Measurements from ENCODE around the gene PHC2. TPM values are rescaled to one million over a fixed set of nuclear protein-coding genes. Genes with fewer than 3 reads are reported as not detected.

Gene PHC2
- total and polyA plus RNA-seq, 2 donors from 2014 or later = 118 to 149 TPM

- no peak for FAIRE-seq
- H3K9me3 ChIP-seq (ENCODE audit: control insufficient read depth in 2 of 3, insufficient read depth in 1 of 3, low read length in 3 of 3) = no peaks in the 10 kb centered on the region
- intact Hi-C loops (cut with DNase I) = no loop called here
- H3K36me3 ChIP-seq (ENCODE audit: control insufficient read depth in 2 of 3, insufficient read depth in 3 of 3, low read length in 3 of 3) = peaks cover 0 to 7% (median 0%) of the 10 kb centered on the region in 3 donors
- no peaks in the 10 kb centered on the region for H3K27me3 ChIP-seq (ENCODE audit: control insufficient read depth, insufficient read depth, low read length)
- no peak overlapping the region for H3K4me3 ChIP-seq (ENCODE audit: low read length in 3 of 3)
- H3K9ac ChIP-seq (ENCODE audit: low read length in 3 of 3) = no peak overlapping the region
- no peak overlapping the region for H3K27ac ChIP-seq (ENCODE audit: low read depth in 2 of 2, low read length in 2 of 2)
- no peak for TF ChIP-seq CTCF (IDR thresholded peaks at IDR 0.05; ENCODE audit: borderline replicate concordance, extremely low read depth, insufficient read depth)
- DNase-seq = no peak
- peaks cover 0 to 8% (median 6%) of the 10 kb centered on the region in 3 donors for H3K4me1 ChIP-seq (ENCODE audit: control insufficient read depth in 2 of 3, insufficient read depth in 2 of 3, low read depth in 1 of 3, low read length in 3 of 3)
These were observed 52.4 kb downstream of the PHC2 start for GRCh38 chr1:33378524-33378923.

GRCh38 chr1:33377756-33378155 lies 53.1 kb downstream of the PHC2 start:
- Histone ChIP-seq H3K27ac (ENCODE audit: low read depth in 2 of 2, low read length in 2 of 2) (no peak overlapping the region), H3K36me3 (ENCODE audit: control insufficient read depth in 2 of 3, insufficient read depth in 3 of 3, low read length in 3 of 3) (peaks cover 0 to 7% (median 0%) of the 10 kb centered on the region in 3 donors), H3K27me3 (ENCODE audit: control insufficient read depth, insufficient read depth, low read length) (no peaks in the 10 kb centered on the region), H3K9me3 (ENCODE audit: control insufficient read depth in 2 of 3, insufficient read depth in 1 of 3, low read length in 3 of 3) (no peaks in the 10 kb centered on the region), H3K4me3 (ENCODE audit: low read length in 3 of 3) (no peak overlapping the region), H3K9ac (ENCODE audit: low read length in 3 of 3) (no peak overlapping the region), H3K4me1 (ENCODE audit: control insufficient read depth in 2 of 3, insufficient read depth in 2 of 3, low read depth in 1 of 3, low read length in 3 of 3) (peaks cover 0 to 3% (median 2%) of the 10 kb centered on the region in 3 donors)
- TF ChIP-seq CTCF (IDR thresholded peaks at IDR 0.05; ENCODE audit: borderline replicate concordance, extremely low read depth, insufficient read depth) = no peak
- FAIRE-seq (no peak), DNase-seq (peak in 1 of 5 donors; percentile 45)
- intact Hi-C loops (cut with DNase I) = no loop called here

- Histone ChIP-seq H3K4me3 (ENCODE audit: low read length in 3 of 3) (no peak overlapping the region), H3K9ac (ENCODE audit: low read length in 3 of 3) (no peak overlapping the region), H3K27ac (ENCODE audit: low read depth in 2 of 2, low read length in 2 of 2) (no peak overlapping the region), H3K36me3 (ENCODE audit: control insufficient read depth in 2 of 3, insufficient read depth in 3 of 3, low read length in 3 of 3) (peaks cover 0 to 7% (median 2%) of the 10 kb centered on the region in 3 donors), H3K9me3 (ENCODE audit: control insufficient read depth in 2 of 3, insufficient read depth in 1 of 3, low read length in 3 of 3) (no peaks in the 10 kb centered on the region), H3K4me1 (ENCODE audit: control insufficient read depth in 2 of 3, insufficient read depth in 2 of 3, low read depth in 1 of 3, low read length in 3 of 3) (peaks cover 0 to 3% (median 0%) of the 10 kb centered on the region in 3 donors), H3K27me3 (ENCODE audit: control insufficient read depth, insufficient read depth, low read length) (no peaks in the 10 kb centered on the region)
- no peak for DNase-seq
- no peak for FAIRE-seq
- intact Hi-C loops (cut with DNase I) = no loop called here
- no peak for TF ChIP-seq CTCF (IDR thresholded peaks at IDR 0.05; ENCODE audit: borderline replicate concordance, extremely low read depth, insufficient read depth)
These were observed 53.9 kb downstream of the PHC2 start for GRCh38 chr1:33377013-33377412.

- DNase-seq (no peak), FAIRE-seq (no peak)
- H3K4me1 ChIP-seq (ENCODE audit: control insufficient read depth in 2 of 3, insufficient read depth in 2 of 3, low read depth in 1 of 3, low read length in 3 of 3) = peaks cover 0 to 3% (median 0%) of the 10 kb centered on the region in 3 donors
- H3K27ac ChIP-seq (ENCODE audit: low read depth in 2 of 2, low read length in 2 of 2) = no peak overlapping the region
- H3K27me3 ChIP-seq (ENCODE audit: control insufficient read depth, insufficient read depth, low read length) = no peaks in the 10 kb centered on the region
- intact Hi-C loops (cut with DNase I) = no loop called here
- H3K9ac ChIP-seq (ENCODE audit: low read length in 3 of 3) = no peak overlapping the region
- H3K36me3 ChIP-seq (ENCODE audit: control insufficient read depth in 2 of 3, insufficient read depth in 3 of 3, low read length in 3 of 3) = peaks cover 0 to 13% (median 2%) of the 10 kb centered on the region in 3 donors
- H3K9me3 ChIP-seq (ENCODE audit: control insufficient read depth in 2 of 3, insufficient read depth in 1 of 3, low read length in 3 of 3) = no peaks in the 10 kb centered on the region
- no peak for TF ChIP-seq CTCF (IDR thresholded peaks at IDR 0.05; ENCODE audit: borderline replicate concordance, extremely low read depth, insufficient read depth)
- H3K4me3 ChIP-seq (ENCODE audit: low read length in 3 of 3) = no peak overlapping the region
These were observed 55.6 kb downstream of the PHC2 start for GRCh38 chr1:33375316-33375715.

Measured in kidney (tissue), 14 donors.